Measurements from ENCODE around the gene REXO1. TPM values are rescaled to one million over a fixed set of nuclear protein-coding genes. Genes with fewer than 3 reads are reported as not detected.

The REXO1 gene
- total and polyA plus RNA-seq, 2 of the 13 experiments (the other 11 are each of a cell fraction or from before 2014, with no cell fraction given) = 5.0 to 11.2 TPM

- TF ChIP-seq ARID3A (IDR thresholded peaks at IDR 0.05; ENCODE audit: low read depth, low read length) (no peak), GABPA (IDR thresholded peaks at IDR 0.05; ENCODE audit: low read depth, low read length) (peak; percentile 96), GABPA (CRISPR knock-in tag; IDR thresholded peaks at IDR 0.05; ENCODE audit: low read depth) (peak; percentile 88), TARDBP (CRISPR knock-in tag; IDR thresholded peaks at IDR 0.05) (0 out of 2 replicates have a peak, but pooled peaks have one; percentile 29), GMEB2 (CRISPR knock-in tag; IDR thresholded peaks at IDR 0.05; ENCODE audit: low read depth) (peak; percentile 93), ZFP37 (CRISPR knock-in tag; IDR thresholded peaks at IDR 0.05; ENCODE audit: borderline replicate concordance) (peak; percentile 80; the same call in 1 of the 2 replicates), RERE (CRISPR knock-in tag; IDR thresholded peaks at IDR 0.05; ENCODE audit: low read depth) (0 out of 2 replicates have a peak, but pooled peaks have one; percentile 37), SRY (CRISPR knock-in tag; IDR thresholded peaks at IDR 0.05) (peak; percentile 53), PRDM4 (CRISPR knock-in tag; IDR thresholded peaks at IDR 0.05; ENCODE audit: borderline replicate concordance) (no peak)
Observed at GRCh38 chr19:1875646-1876495, 27.6 kb upstream of the REXO1 start (continued).

All from HepG2 (cell line).